Gastroesophageal sphincter (tissue), 3 donors: ENCODE results near the gene PRSS35.

ENCODE experiments used
- CTCF ChIP-seq, 4 experiments: fragments of 200-600 bp in 2 of 4; fragments of 450-650 bp in 2 of 4; sonication (generic) in 1 of 4; IDR thresholded peaks; one replicate each; pipeline ENCODE4 v1.5.1; 2017 to 2019; ENCODE audit warnings: antibody characterized with exemption in 4 of 4, mild to moderate bottlenecking in 2 of 4, moderate library complexity in 2 of 4
- EP300 ChIP-seq: sonication (generic); formaldehyde crosslinking; IDR thresholded peaks from one replicate; pipeline ENCODE4 v1.6.1; 2017; ENCODE audit warnings: antibody characterized with exemption, mild to moderate bottlenecking
- POLR2A ChIP-seq, 2 donors: fragments of 450-650 bp; IDR thresholded peaks; one replicate each; pipeline ENCODE4 v1.6.1; 2017; ENCODE audit warnings: antibody characterized with exemption in 2 of 2, mild to moderate bottlenecking in 2 of 2, moderate library complexity in 1 of 2
- POLR2AphosphoS5 ChIP-seq: sonication (generic); formaldehyde crosslinking; IDR thresholded peaks from one replicate; pipeline ENCODE4 v1.6.1; 2017; ENCODE audit warnings: antibody characterized with exemption

GRCh38 chr6:83464381-83465140, 47.8 kb upstream of the PRSS35 start:
- TF ChIP-seq POLR2A (IDR thresholded peaks at IDR 0.05) = no peak
- no peak for TF ChIP-seq CTCF (IDR thresholded peaks at IDR 0.05)
- no peak for TF ChIP-seq POLR2AphosphoS5
- TF ChIP-seq EP300 = no peak
